Stimulated activated CD8-positive, alpha-beta memory T cell treated with anti-CD3 and anti-CD28 coated beads, Interleukin-4, amount 100 ng/mL, for 48 hours (primary cell): ENCODE measurements around the gene OR13C8.

ENCODE experiments used
- DNase-seq: peaks from one replicate; pipeline ENCODE4 v3.0.0-alpha.2; 2020

Gene OR13C8

DNA sequence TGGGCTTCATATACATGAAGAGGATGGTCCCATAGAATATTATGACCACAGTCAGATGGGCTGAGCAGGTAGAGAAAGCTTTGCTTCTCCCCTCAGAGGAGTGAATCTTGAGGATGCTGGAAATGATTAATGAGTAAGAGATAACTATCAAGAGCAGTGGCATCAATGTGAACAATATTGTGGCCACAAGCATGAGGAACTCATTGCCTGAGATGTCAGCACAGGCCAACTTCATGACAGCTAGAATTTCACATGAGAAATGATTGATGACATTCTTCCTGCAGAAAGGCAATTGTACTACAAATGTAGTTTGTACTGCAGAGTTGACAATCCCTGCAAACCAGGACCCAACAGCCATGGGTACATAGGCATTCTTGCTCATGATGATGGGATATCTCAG is 48.5 kb downstream of the OR13C8 start:
- no peak for DNase-seq

GRCh38 chr9:104618104-104618503 is 49.1 kb downstream of the OR13C8 start, which contains the start of gene OR13C9:
Gene OR13C9 (minus strand): TSS chr9:104618204. CDS start chr9:104618204, 0 bp downstream.
- DNase-seq, result no peak
